GM12874 (cell line): ENCODE measurements around the gene RABGEF1.

Experiments used
- CTCF ChIP-seq: IDR thresholded peaks from 2 replicates; pipeline ENCODE4 v1.5.1; 2011; ENCODE audit warnings: low read depth, mild to moderate bottlenecking, control low read depth, low read length, moderate library complexity; ENCODE audit not compliant: insufficient read depth

Gene RABGEF1

GRCh38 chr7:66729274-66729673, 11.3 kb upstream of the RABGEF1 start:
- TF ChIP-seq CTCF = no peak

DNA sequence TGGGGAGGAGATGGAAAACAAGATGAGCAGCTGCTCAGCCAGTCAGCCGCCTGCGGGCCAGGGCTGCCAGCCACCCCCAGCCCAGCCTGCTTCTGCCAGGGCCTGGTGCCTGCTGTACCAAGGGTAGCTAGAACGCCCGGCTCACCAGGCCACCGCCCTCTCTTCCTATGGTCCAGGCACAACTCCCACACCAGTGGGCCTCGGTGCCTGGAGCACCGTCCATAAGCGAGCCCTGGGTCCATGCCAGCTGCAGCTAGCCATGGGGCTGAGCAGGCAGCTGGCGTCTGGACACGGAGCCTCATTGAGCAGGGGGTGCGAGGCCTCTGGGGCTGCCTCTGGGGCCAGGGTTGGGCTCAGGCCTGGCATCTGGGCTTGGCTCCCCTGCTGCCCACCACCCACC, 8.5 kb upstream of the RABGEF1 start:
- no peak for TF ChIP-seq CTCF

- no peak for TF ChIP-seq CTCF
Observed at GRCh38 chr7:66732439-66732838, 8.1 kb upstream of the RABGEF1 start.

- no peak for TF ChIP-seq CTCF
Observed at GRCh38 chr7:66734006-66734405, 6.5 kb upstream of the RABGEF1 start.

- no peak for TF ChIP-seq CTCF
Observed at GRCh38 chr7:66735154-66735553, 5.4 kb upstream of the RABGEF1 start.

- no peak for TF ChIP-seq CTCF
Observed at GRCh38 chr7:66735850-66736249, 4.7 kb upstream of the RABGEF1 start.

DNA sequence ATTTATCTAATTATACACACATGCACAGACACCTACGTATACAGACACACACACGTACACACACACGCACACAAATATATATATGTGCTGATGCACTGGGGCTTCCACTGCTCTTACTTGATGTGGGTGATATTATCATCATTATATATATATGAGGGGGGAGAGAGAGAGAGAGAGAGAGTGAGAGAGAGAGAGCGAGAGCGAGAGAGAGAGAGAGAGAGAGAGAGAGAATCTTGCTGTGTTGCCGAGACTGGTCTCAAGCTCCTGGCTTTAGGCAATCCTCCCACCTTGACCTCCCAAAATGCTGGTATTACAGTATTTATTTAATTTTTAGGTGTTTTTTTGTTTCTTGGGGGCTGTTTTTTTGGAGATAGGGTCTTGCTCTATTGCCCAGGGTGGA, 3.6 kb upstream of the RABGEF1 start:
- no peak for TF ChIP-seq CTCF

DNA sequence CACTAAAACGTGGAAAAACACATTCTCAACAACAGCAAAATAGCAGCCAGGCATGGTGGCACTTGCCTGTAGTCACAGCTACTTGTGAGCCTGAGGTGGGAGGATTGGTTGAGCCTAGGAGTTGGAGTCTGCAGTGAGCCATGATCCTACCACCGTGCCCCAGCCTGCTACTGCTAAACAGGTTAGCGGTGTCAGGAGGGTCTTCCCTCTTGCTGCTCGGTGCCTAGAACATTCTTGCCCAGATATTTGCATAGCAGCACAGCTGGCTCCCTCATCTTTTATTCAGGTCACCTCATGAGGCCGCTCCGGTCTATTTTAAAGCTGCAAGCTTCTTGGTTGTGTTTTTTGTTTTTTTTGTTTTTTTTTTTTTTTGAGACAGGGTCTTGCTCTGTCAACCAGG, 2.9 kb upstream of the RABGEF1 start:
- TF ChIP-seq CTCF = no peak
